Measurements from ENCODE around the gene UIMC1.

UIMC1 gene

GRCh38 chr5:176901260-176902101, 105.1 kb downstream of the UIMC1 start:
- no peak for DNase-seq

- DNase-seq, result no peak
Measured at GRCh38 chr5:176900780-176901204, 105.8 kb downstream of the UIMC1 start.

GRCh38 chr5:176899946-176900779, 106.4 kb downstream of the UIMC1 start:
- DNase-seq, result no peak

GRCh38 chr5:176899296-176899891, 107.2 kb downstream of the UIMC1 start, which contains the start of gene HK3:
Gene HK3, minus strand, starts transcription at chr5:176899346. Its CDS starts 3,187 bp downstream, at chr5:176896159.
- DNase-seq, result no peak

- DNase-seq, result no peak
Measured at GRCh38 chr5:176897263-176897662, 109.3 kb downstream of the UIMC1 start.

GRCh38 chr5:176895831-176896230, 110.7 kb downstream of the UIMC1 start:
- DNase-seq, result no peak

GRCh38 chr5:176894298-176894697, 112.3 kb downstream of the UIMC1 start:
- DNase-seq, result peak; percentile 27

GRCh38 chr5:176892663-176893062, 113.9 kb downstream of the UIMC1 start:
- peak; percentile 27 for DNase-seq

GRCh38 chr5:176891331-176891958, 115.1 kb downstream of the UIMC1 start:
- peak; percentile 22 for DNase-seq

GRCh38 chr5:176890455-176891330, 115.9 kb downstream of the UIMC1 start:
- peak; percentile 16 for DNase-seq

GRCh38 chr5:176889321-176890280, 117.0 kb downstream of the UIMC1 start:
- DNase-seq, result peak; percentile 24

GRCh38 chr5:176888865-176889165, 117.8 kb downstream of the UIMC1 start:
- peak; percentile 4 for DNase-seq

GRCh38 chr5:176888016-176888864, 118.3 kb downstream of the UIMC1 start:
- DNase-seq, result peak; percentile 35

GRCh38 chr5:176887252-176887849, 119.2 kb downstream of the UIMC1 start:
- peak; percentile 10 for DNase-seq

- no peak for DNase-seq
Measured at GRCh38 chr5:176886336-176887251, 120.0 kb downstream of the UIMC1 start.

GRCh38 chr5:176884571-176884890, 122.0 kb downstream of the UIMC1 start:
- DNase-seq, result no peak

- DNase-seq, result no peak
Measured at GRCh38 chr5:176883700-176884570, 122.6 kb downstream of the UIMC1 start.

All from right forelimb (tissue), 1 donor.